ENCODE data around the gene NWD2. TPM values are rescaled to one million over a fixed set of nuclear protein-coding genes. Genes with fewer than 3 reads are reported as not detected.

NWD2 gene
- total RNA-seq, 1 experiment from 2014 or later: not detected

DNA sequence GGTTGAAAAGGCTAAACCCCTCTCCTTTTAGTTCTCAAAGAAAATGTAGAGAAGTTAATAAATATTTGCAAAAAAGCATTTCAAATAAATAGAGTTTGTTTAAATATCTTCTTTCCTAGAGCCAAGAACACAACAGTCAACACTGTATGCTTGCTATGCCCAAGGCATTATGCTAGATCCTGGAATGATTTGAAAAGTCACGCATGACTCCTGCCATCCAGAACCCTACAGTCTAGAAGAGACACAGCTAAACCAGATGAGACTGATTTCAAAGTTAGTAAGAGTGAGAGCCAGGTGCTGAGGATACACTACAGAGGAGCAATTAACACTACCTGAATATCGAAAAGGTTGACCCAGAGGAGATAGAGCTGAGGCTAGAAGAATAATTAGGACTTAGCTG is 205.8 kb downstream of the NWD2 start:
- in situ Hi-C loops (cut with HindIII; ENCODE audit: low pct_unique_long_range_greater_than_20kb, low sequenced_read_pairs): no loop called here
- DNase-seq (ENCODE audit: low read depth, low spot score): no peak

GRCh38 chr4:37450911-37451310 is 206.4 kb downstream of the NWD2 start:
- DNase-seq (ENCODE audit: low read depth, low spot score): no peak
- in situ Hi-C loops (cut with HindIII; ENCODE audit: low pct_unique_long_range_greater_than_20kb, low sequenced_read_pairs): no loop called here

DNA sequence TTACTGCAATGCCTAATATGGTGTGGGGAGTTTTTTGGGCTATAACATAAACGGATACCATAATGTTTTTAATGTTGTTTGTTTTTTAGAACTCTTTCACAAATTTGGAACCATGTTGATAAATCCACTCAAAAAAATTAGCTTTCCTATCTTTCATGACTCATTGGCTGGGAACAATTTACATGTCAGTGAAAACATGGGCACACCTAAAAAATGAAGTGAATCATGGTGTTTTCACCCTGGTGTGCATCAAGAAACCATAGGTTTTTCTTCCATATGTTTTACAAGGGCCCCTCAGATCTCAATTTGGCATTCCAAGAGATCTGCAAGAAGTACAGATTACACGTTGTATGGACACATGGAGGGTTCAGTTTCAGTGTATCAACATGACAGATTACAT is 207.1 kb downstream of the NWD2 start:
- DNase-seq (ENCODE audit: low read depth, low spot score): no peak

GRCh38 chr4:37452952-37453280 is 208.4 kb downstream of the NWD2 start:
- in situ Hi-C loops (cut with HindIII; ENCODE audit: low pct_unique_long_range_greater_than_20kb, low sequenced_read_pairs): no loop called here
- peak; percentile 86 for DNase-seq (ENCODE audit: low read depth, low spot score)

More for the DNA sequence above, 207.1 kb downstream of the NWD2 start:
- in situ Hi-C loops (cut with HindIII; ENCODE audit: low pct_unique_long_range_greater_than_20kb, low sequenced_read_pairs): no loop called here

DNA sequence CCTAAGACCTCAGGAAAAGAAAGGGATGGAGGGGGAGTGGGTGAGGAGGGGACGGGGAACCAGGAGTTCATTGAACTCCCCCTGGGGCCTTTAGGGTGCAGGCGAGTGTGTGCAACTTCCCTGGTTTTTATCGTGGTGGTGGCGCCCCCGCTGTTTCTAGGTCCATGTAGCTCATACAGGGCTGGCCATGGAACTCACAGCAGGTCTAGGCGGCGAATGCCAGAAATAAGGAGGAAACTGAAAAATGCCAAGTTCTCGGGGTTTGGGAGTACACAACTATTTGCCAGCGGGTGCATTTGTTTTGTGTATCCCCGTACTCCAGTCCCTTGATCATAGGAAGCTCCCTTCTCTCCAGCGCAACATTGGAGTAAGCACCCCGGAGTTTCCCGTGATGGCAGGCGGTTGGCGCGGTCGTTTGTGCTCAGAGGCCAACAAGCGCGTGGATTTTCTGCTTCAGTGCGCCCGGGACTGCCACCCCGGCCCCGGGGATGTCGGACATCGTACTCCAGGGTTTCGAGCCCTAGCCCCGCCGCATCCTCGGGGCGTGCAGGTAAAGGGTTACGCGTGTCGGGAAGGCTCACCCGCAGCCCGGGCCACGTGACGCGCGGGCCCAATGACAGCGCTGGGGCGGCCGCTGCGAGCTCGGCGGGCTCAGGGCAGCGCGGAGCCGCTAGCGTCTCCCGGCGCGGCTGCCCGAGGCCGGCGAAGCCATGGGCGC is 208.9 kb downstream of the NWD2 start:
- in situ Hi-C loops (cut with HindIII; ENCODE audit: low pct_unique_long_range_greater_than_20kb, low sequenced_read_pairs): no loop called here
- peak; percentile 55 for DNase-seq (ENCODE audit: low read depth, low spot score)

GRCh38 chr4:37453999-37454800 is 209.7 kb downstream of the NWD2 start:
- in situ Hi-C loops (cut with HindIII; ENCODE audit: low pct_unique_long_range_greater_than_20kb, low sequenced_read_pairs): no loop called here
- DNase-seq (ENCODE audit: low read depth, low spot score): no peak

DNA sequence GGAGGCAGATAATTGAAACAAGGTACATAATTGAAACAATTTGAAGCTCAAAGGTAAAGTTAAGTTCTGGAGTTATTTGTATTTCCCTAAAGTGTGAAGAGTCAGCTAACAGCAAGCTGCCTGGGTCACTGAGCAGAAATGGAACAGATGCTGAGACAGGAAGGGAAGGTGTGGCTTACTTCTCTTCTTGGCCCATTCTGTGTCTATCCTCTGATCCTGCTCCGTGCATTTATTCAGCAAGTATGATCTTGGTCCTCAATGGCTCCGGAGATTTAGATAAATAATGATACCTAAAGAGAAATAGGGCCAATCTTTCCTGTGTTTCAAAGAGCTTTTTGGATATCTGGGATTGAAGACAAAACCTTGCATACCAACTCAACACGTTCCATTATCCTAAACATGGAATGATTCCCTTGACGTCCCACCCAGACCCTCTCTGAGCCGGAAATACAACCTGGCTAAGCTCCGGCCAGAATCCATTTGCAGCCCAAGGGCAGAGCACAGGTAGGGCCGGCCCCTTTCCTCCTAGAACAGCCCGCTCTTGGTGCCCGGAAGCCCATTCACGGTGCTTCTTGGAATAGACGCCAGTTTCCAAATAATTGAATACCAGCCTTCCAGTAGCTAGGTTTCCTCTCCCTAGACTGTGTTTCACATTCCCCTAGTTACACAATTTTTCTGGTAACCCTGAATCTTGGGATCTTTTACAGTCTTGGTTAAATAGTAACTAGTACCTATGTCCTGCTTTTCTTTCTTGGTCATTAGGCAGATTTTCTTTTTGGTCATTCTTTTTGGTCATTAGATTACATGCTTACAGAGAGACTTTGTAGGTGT is 211.0 kb downstream of the NWD2 start:
- no peak for DNase-seq (ENCODE audit: low read depth, low spot score)
- in situ Hi-C loops (cut with HindIII; ENCODE audit: low pct_unique_long_range_greater_than_20kb, low sequenced_read_pairs): no loop called here

- no peak for DNase-seq (ENCODE audit: low read depth, low spot score)
- in situ Hi-C loops (cut with HindIII; ENCODE audit: low pct_unique_long_range_greater_than_20kb, low sequenced_read_pairs): no loop called here
These were observed 217.3 kb downstream of the NWD2 start for GRCh38 chr4:37461801-37462200.

- no peak for DNase-seq (ENCODE audit: low read depth, low spot score)
- in situ Hi-C loops (cut with HindIII; ENCODE audit: low pct_unique_long_range_greater_than_20kb, low sequenced_read_pairs): no loop called here
These were observed 218.7 kb downstream of the NWD2 start for GRCh38 chr4:37463033-37463856.

DNA sequence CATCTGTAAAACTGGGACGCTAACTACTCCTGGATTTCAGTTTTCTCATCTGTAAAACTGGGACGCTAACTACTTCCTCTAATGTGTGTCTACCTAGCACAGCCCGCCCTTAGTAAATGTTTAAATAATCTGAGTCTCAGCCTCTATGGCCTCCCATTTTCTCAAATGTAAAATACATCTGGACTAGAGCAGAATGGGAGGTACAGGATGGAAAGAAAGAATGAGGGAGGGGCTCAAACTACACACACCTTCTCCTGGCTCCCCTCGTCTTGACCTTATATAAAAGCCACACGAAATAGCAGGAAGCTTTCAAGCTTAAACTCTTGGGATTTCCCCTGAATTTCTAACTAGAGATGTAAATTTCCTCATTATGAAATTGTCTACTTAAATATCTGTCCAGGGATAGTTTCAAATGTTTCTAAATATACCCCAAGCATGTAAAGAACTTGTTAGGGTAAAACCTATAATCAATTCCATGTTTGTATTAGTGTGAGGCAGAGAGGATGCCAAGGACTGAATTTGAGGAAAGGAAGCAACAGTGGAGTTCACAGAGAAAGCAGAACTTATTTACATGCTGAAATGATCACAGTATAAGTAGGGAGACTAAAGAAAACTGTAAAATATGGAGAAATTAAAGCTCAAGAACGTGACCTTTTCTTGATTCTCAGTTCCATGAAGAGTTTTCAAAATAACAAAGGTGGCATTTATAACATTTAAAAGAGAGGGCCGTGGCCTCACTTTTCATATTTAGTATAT is 220.0 kb downstream of the NWD2 start:
- in situ Hi-C loops (cut with HindIII; ENCODE audit: low pct_unique_long_range_greater_than_20kb, low sequenced_read_pairs): no loop called here
- no peak for DNase-seq (ENCODE audit: low read depth, low spot score)

GRCh38 chr4:37465296-37465695 is 220.8 kb downstream of the NWD2 start:
- DNase-seq (ENCODE audit: low read depth, low spot score): no peak
- in situ Hi-C loops (cut with HindIII; ENCODE audit: low pct_unique_long_range_greater_than_20kb, low sequenced_read_pairs): no loop called here

DNA sequence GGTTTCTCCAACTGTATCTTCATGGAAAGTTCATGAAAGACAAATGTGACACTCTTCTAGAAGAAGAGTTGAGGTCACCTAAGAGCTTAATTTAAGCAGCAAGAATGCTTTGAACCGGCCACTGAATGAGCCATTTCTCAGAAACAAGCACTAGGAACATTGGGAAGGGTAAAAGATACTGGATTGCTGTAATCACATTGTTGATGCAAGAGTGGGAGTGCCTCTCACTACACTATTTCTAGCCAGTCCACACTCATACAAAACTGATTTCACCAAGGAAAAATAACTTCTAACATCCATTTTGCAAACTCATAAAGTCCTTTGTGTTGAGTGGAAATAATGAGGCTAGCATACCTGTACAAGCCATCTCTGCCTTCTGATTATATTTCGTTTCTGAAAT is 221.3 kb downstream of the NWD2 start:
- in situ Hi-C loops (cut with HindIII; ENCODE audit: low pct_unique_long_range_greater_than_20kb, low sequenced_read_pairs): no loop called here
- no peak for DNase-seq (ENCODE audit: low read depth, low spot score)

GRCh38 chr4:37467223-37467622 is 222.7 kb downstream of the NWD2 start:
- DNase-seq (ENCODE audit: low read depth, low spot score): no peak
- in situ Hi-C loops (cut with HindIII; ENCODE audit: low pct_unique_long_range_greater_than_20kb, low sequenced_read_pairs): no loop called here

GRCh38 chr4:37467824-37468223 is 223.3 kb downstream of the NWD2 start:
- no peak for DNase-seq (ENCODE audit: low read depth, low spot score)
- in situ Hi-C loops (cut with HindIII; ENCODE audit: low pct_unique_long_range_greater_than_20kb, low sequenced_read_pairs): no loop called here

DNA sequence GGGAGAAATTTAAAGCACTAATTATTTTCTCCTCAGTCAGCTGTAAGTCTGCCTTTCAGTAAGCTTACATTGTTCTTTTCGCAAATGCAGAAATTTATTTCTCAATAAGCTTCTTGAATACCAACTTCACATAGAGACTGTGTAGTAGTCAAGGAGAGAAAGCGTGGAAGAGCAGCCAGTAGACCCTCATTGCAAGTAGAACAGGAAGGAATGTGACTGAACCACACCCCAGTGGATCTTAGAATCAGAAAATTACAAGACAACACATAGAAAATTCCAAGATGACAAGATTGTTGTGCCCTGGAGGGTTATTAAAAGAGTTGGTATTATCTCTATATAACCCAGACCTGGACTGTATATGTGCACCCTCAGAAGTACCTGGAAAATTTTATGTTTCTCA is 224.7 kb downstream of the NWD2 start:
- in situ Hi-C loops (cut with HindIII; ENCODE audit: low pct_unique_long_range_greater_than_20kb, low sequenced_read_pairs): no loop called here

DNA sequence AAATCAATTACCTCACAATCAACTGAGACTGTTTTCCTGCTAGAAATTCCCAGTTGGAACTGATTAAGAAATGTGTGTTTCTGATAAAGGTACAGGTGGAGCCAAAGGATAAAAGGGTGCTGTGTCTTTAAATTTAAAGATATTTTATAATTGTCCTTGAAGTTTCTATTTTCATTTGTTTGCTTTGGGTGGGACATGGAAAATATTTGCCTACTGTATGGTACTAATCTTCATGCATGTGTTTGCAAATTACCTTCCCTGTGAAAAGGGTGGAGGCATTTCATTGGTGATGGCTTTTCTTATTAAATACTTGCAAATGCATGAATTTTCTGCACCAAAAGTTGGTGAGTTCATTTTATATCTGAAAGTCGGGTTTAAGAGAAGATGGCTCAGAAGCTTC is 225.7 kb downstream of the NWD2 start:
- in situ Hi-C loops (cut with HindIII; ENCODE audit: low pct_unique_long_range_greater_than_20kb, low sequenced_read_pairs): no loop called here
- DNase-seq (ENCODE audit: low read depth, low spot score): no peak

More for the DNA sequence above, 224.7 kb downstream of the NWD2 start:
- DNase-seq (ENCODE audit: low read depth, low spot score): no peak

- no peak for DNase-seq (ENCODE audit: low read depth, low spot score)
- in situ Hi-C loops (cut with HindIII; ENCODE audit: low pct_unique_long_range_greater_than_20kb, low sequenced_read_pairs): no loop called here
These were observed 226.6 kb downstream of the NWD2 start for GRCh38 chr4:37471093-37471492.

All from SK-MEL-5 (cell line).